ENCODE measurements around the gene METTL21C.

The METTL21C gene

DNA sequence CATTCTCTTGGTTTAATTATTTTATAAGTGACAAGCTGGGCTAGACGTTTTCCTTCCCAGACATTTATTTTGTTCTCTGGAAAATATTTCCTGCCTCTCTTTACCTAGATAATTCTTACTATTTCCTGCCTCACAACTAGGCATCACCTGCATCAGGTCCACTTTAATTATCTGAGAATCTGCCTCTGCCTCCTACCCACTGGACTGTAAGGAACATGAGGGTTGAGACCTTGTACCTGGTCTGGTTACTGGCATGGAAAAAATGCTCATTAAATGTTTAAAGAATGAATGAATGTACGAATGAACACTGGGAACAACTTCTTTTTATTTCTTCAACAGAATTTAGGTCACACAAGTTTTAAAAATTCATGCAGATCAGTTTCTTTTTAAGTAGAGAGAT, 13.4 kb upstream of the METTL21C start:
- H3K79me2 ChIP-seq (ENCODE audit: insufficient read depth, low read length), result no peaks in the 10 kb centered on the region
- no peaks in the 10 kb centered on the region for H3K27me3 ChIP-seq (ENCODE audit: low read length)
- no peak overlapping the region for H3K4me3 ChIP-seq (ENCODE audit: insufficient read depth, low read length, poor library complexity, severe bottlenecking)
- no peaks in the 10 kb centered on the region for H4K20me1 ChIP-seq (ENCODE audit: low read depth, low read length)
- no peak overlapping the region for H2AFZ ChIP-seq (ENCODE audit: low read depth, low read length, severe bottlenecking)
- TF ChIP-seq EZH2phosphoT487 (conservative IDR thresholded peaks at IDR 0.05; ENCODE audit: low read length) (no peak), CTCF (IDR thresholded peaks at IDR 0.05; ENCODE audit: insufficient read depth, low read length, poor library complexity, severe bottlenecking) (no peak)
- no peak overlapping the region for H3K27ac ChIP-seq (ENCODE audit: low read depth, low read length)
- no peaks in the 10 kb centered on the region for H3K36me3 ChIP-seq (ENCODE audit: low read length)
- H3K9me3 ChIP-seq (ENCODE audit: insufficient read depth, low read length), result no peaks in the 10 kb centered on the region
- no peak overlapping the region for H3K4me2 ChIP-seq (ENCODE audit: low read depth, low read length, poor library complexity, severe bottlenecking)
- H3F3A ChIP-seq (ENCODE audit: insufficient read depth), result no peaks in the 10 kb centered on the region
- H3K9me2 ChIP-seq (replicated peaks; ENCODE audit: insufficient read depth, low read length), result no peaks in the 10 kb centered on the region
- no peak overlapping the region for H3K9ac ChIP-seq (ENCODE audit: low read length)

- no peak overlapping the region for H2AFZ ChIP-seq (ENCODE audit: low read depth, low read length, severe bottlenecking)
Observed at GRCh38 chr13:102707467-102707866, 12.6 kb upstream of the METTL21C start.

GRCh38 chr13:102704238-102705058, 9.6 kb upstream of the METTL21C start:
- Histone ChIP-seq H3K36me3 (ENCODE audit: low read length) (no peaks in the 10 kb centered on the region), H2AFZ (ENCODE audit: low read depth, low read length, severe bottlenecking) (no peak overlapping the region), H3K4me3 (ENCODE audit: insufficient read depth, low read length, poor library complexity, severe bottlenecking) (no peak overlapping the region), H3K4me2 (ENCODE audit: low read depth, low read length, poor library complexity, severe bottlenecking) (no peak overlapping the region), H4K20me1 (ENCODE audit: low read depth, low read length) (no peaks in the 10 kb centered on the region), H3F3A (ENCODE audit: insufficient read depth) (no peaks in the 10 kb centered on the region), H3K9ac (ENCODE audit: low read length) (no peak overlapping the region), H3K9me2 (replicated peaks; ENCODE audit: insufficient read depth, low read length) (no peaks in the 10 kb centered on the region), H3K9me3 (ENCODE audit: insufficient read depth, low read length) (no peaks in the 10 kb centered on the region), H3K27ac (ENCODE audit: low read depth, low read length) (no peak overlapping the region), H3K79me2 (ENCODE audit: insufficient read depth, low read length) (no peaks in the 10 kb centered on the region), H3K27me3 (ENCODE audit: low read length) (no peaks in the 10 kb centered on the region)
- TF ChIP-seq EZH2phosphoT487 (conservative IDR thresholded peaks at IDR 0.05; ENCODE audit: low read length) (no peak), CTCF (IDR thresholded peaks at IDR 0.05; ENCODE audit: insufficient read depth, low read length, poor library complexity, severe bottlenecking) (no peak)

More at GRCh38 chr13:102707467-102707866, 12.6 kb upstream of the METTL21C start:
- Histone ChIP-seq H4K20me1 (ENCODE audit: low read depth, low read length) (no peaks in the 10 kb centered on the region), H3K27ac (ENCODE audit: low read depth, low read length) (no peak overlapping the region), H3K79me2 (ENCODE audit: insufficient read depth, low read length) (no peaks in the 10 kb centered on the region), H3K9ac (ENCODE audit: low read length) (no peak overlapping the region), H3K36me3 (ENCODE audit: low read length) (no peaks in the 10 kb centered on the region), H3F3A (ENCODE audit: insufficient read depth) (no peaks in the 10 kb centered on the region), H3K27me3 (ENCODE audit: low read length) (no peaks in the 10 kb centered on the region), H3K9me2 (replicated peaks; ENCODE audit: insufficient read depth, low read length) (no peaks in the 10 kb centered on the region), H3K4me3 (ENCODE audit: insufficient read depth, low read length, poor library complexity, severe bottlenecking) (no peak overlapping the region), H3K4me2 (ENCODE audit: low read depth, low read length, poor library complexity, severe bottlenecking) (no peak overlapping the region), H3K9me3 (ENCODE audit: insufficient read depth, low read length) (no peaks in the 10 kb centered on the region)
- TF ChIP-seq EZH2phosphoT487 (conservative IDR thresholded peaks at IDR 0.05; ENCODE audit: low read length), result no peak
- TF ChIP-seq CTCF (IDR thresholded peaks at IDR 0.05; ENCODE audit: insufficient read depth, low read length, poor library complexity, severe bottlenecking), result no peak

Measured in SU-DHL-6 (cell line).